ENCODE measurements around the gene ARSI. TPM values are rescaled to one million over a fixed set of nuclear protein-coding genes. Genes with fewer than 3 reads are reported as not detected.
A peak's percentile ranks its signal among the peaks of the same experiment; 100 is the strongest.

ARSI gene
- total and polyA plus RNA-seq, 2 of the 13 experiments (the other 11 are each of a cell fraction or from before 2014, with no cell fraction given) = 4.2 to 33.9 TPM

- TF ChIP-seq ZNF276 (CRISPR knock-in tag; IDR thresholded peaks at IDR 0.05; ENCODE audit: low read depth) = no peak
- TF ChIP-seq ZNF503 (CRISPR knock-in tag; IDR thresholded peaks at IDR 0.05) = no peak
- no peak for TF ChIP-seq ZFP62 (CRISPR knock-in tag; IDR thresholded peaks at IDR 0.05)
These were observed 1.6 kb downstream of the ARSI start (continued) for GRCh38 chr5:150301170-150301505.

- intact Hi-C loops (cut with micrococcal nuclease; ENCODE audit: unreplicated experiment) (no loop called here), in situ Hi-C loops (cut with HindIII; ENCODE audit: extremely low pct_ligation_motif_present, low pct_unique_long_range_greater_than_20kb) (no loop called here)
- CTCF ChIA-PET (ENCODE audit: low intra/inter-chr PET ratio, low total read pairs) = interaction anchor here (2.2 kb wide), 1 partner anchor 50 kb away, joined by 13 read pairs; no protein-coding TSS in a partner anchor
These were observed 2.1 kb downstream of the ARSI start for GRCh38 chr5:150300496-150301169.

More at GRCh38 chr5:150300496-150301169, 2.1 kb downstream of the ARSI start:
- POLR2A ChIA-PET = no interaction called here
- no TSS peak for BruUV-seq (replicated peaks)
- Histone ChIP-seq H3K4me3 (replicated peaks in 1 of 3; ENCODE audit: insufficient read depth in 1 of 3, low read depth in 2 of 3, low read length in 3 of 3) (no peak overlapping the region), H3K9me3 (ENCODE audit: low read length) (no peaks in the 10 kb centered on the region), H3K9ac (ENCODE audit: insufficient read depth, low read depth, low read length) (no peak overlapping the region), H3K4me2 (ENCODE audit: low read depth, low read length) (peak overlapping the region; percentile 81), H3K79me2 (ENCODE audit: insufficient read depth, low read length) (peaks cover 13% of the 10 kb centered on the region), H3K4me1 (ENCODE audit: insufficient read depth, low read length) (peaks cover 60% of the 10 kb centered on the region), H3K27me3 (ENCODE audit: control insufficient read depth in 1 of 2, insufficient read depth in 2 of 2, low read length in 2 of 2) (no peaks in the 10 kb centered on the region), H2AFZ (ENCODE audit: low read length) (no peak overlapping the region), H4K20me1 (ENCODE audit: insufficient read depth, low read length) (no peaks in the 10 kb centered on the region), H3K27ac (ENCODE audit: extremely low read length, insufficient read depth, low read length) (no peak overlapping the region), H3K36me3 (replicated peaks in 1 of 2; ENCODE audit: control insufficient read depth in 1 of 2, insufficient read depth in 2 of 2, low read length in 2 of 2) (no peaks in the 10 kb centered on the region; a peak in 1 of 5 replicates)
- no peak for ATAC-seq
- FAIRE-seq = no peak
- DNase-seq (ENCODE audit: low spot score) = no peak
- 82% methylated on average over 11 of the region's 13 CpGs for WGBS (ENCODE audit: low lambda C conversion rate)
- TF ChIP-seq DBP (CRISPR knock-in tag; IDR thresholded peaks at IDR 0.05; ENCODE audit: not compliant biosample characterization) = no peak
- TF ChIP-seq ZNF883 (CRISPR knock-in tag; IDR thresholded peaks at IDR 0.05; ENCODE audit: not compliant biosample characterization) = no peak
- TF ChIP-seq MIER2 (CRISPR knock-in tag; IDR thresholded peaks at IDR 0.05) = no peak
- no peak for TF ChIP-seq ZMAT5 (CRISPR knock-in tag; IDR thresholded peaks at IDR 0.05; ENCODE audit: borderline replicate concordance, low read depth)
- TF ChIP-seq ISL2 (CRISPR knock-in tag; IDR thresholded peaks at IDR 0.05) = no peak
- no peak for TF ChIP-seq ZNF275 (CRISPR knock-in tag; IDR thresholded peaks at IDR 0.05; ENCODE audit: borderline replicate concordance)
- no peak for TF ChIP-seq SP1 (IDR thresholded peaks at IDR 0.05)
- TF ChIP-seq SP1 (CRISPR knock-in tag; IDR thresholded peaks at IDR 0.05) = no peak
- no peak for TF ChIP-seq DMTF1 (CRISPR knock-in tag; IDR thresholded peaks at IDR 0.05)
